ENCODE results near the gene SSMEM1.

GRCh38 chr7:130197094-130197493 is 10.6 kb upstream of the SSMEM1 start:
- TF ChIP-seq CTCF (IDR thresholded peaks at IDR 0.05) (no peak), POLR2A (IDR thresholded peaks at IDR 0.05) (no peak)
